GM10248 (cell line): ENCODE data around the gene CNTNAP2.

Experiments used
- CTCF ChIA-PET: fragments of 300-600 bp; sonication (Branson Sonifier 250); formaldehyde crosslinking; extraction: SDS; loops from one replicate; lab custom pipeline; 2021; ENCODE audit warnings: antibody characterized with exemption; lab: Yijun Ruan, JAX
- POLR2A ChIA-PET: fragments of 350-650 bp; sonication (Branson Sonifier 250); formaldehyde crosslinking; extraction: SDS; loops from one replicate; lab custom pipeline; 2020; ENCODE audit warnings: antibody characterized with exemption; lab: Yijun Ruan, JAX
- DNase-seq: peaks from one replicate; pipeline ENCODE4 v3.0.0; 2012; ENCODE audit errors: extremely low spot score
- TF ChIP-seq, protein P1 (sequence below): IDR thresholded peaks from 2 replicates; pipeline ENCODE4 v1.5.1; 2012; ENCODE audit warnings: mild to moderate bottlenecking, low read depth; ENCODE audit errors: extremely low read depth, missing control alignments, control extremely low read depth

Gene CNTNAP2

GRCh38 chr7:146423446-146423845 lies 306.8 kb downstream of the CNTNAP2 start:
- ChIA-PET CTCF (no interaction called here), POLR2A (no interaction called here)
- TF ChIP-seq, protein P1, sequence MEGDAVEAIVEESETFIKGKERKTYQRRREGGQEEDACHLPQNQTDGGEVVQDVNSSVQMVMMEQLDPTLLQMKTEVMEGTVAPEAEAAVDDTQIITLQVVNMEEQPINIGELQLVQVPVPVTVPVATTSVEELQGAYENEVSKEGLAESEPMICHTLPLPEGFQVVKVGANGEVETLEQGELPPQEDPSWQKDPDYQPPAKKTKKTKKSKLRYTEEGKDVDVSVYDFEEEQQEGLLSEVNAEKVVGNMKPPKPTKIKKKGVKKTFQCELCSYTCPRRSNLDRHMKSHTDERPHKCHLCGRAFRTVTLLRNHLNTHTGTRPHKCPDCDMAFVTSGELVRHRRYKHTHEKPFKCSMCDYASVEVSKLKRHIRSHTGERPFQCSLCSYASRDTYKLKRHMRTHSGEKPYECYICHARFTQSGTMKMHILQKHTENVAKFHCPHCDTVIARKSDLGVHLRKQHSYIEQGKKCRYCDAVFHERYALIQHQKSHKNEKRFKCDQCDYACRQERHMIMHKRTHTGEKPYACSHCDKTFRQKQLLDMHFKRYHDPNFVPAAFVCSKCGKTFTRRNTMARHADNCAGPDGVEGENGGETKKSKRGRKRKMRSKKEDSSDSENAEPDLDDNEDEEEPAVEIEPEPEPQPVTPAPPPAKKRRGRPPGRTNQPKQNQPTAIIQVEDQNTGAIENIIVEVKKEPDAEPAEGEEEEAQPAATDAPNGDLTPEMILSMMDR = no peak
- no peak for DNase-seq

DNA sequence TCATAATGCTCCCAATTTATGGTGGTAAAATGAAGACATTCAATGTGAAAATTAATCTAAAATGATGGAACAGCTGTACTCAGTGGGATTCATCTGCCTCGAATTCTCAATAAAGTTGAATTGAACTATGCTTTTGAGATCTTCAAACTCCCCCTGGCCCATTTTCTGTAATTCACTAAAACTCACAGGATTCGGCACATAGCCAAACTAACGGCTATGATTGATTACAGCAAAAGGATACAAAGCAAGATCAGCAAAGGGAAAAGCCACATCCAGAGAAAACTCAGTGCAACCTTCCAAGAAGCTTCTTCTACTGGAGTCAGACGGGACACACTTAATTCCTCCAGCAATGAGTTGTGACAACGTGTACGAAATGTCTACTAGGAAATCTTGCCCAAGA lies 307.5 kb downstream of the CNTNAP2 start:
- ChIA-PET CTCF (no interaction called here), POLR2A (no interaction called here)
- TF ChIP-seq, protein P1 = no peak
- DNase-seq = no peak

DNA sequence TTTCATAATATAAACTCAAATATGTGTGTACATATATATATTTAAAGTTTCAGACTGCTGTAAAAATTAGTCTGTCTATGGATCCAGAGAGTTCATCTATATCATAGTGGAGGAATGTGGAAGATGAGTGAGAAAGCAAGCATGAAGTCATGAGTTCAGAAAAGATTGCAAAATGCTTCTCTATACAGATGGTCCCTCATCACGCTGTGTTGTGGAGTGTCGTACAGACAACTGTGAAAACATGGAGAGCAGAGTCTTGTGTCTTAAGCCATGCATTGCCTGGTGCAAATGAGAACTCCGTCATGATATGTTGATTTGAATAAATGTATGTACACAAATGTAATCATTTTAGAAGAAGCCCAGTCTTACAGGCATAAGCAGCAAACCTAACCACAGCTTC lies 316.9 kb downstream of the CNTNAP2 start:
- TF ChIP-seq, protein P1 = no peak
- POLR2A ChIA-PET = no interaction called here
- no peak for DNase-seq
- CTCF ChIA-PET = no interaction called here

DNA sequence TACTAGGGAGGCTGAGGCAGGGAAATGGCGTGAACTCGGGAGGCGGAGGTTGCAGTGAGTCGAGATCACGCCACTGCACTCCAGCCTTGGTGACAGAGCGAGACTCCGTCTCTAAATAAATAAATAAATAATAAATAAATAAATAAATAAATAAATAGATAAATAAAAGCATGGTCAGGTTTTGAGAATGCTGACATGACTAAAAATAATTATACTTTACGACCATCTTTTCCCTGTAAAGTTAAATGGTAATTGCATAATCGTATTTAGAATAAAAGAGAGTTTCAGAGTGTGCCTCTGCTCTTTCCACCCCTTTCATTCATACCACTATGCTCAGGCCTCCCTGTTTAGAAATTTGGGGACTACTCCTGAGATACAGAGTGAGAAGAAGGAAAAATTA lies 326.5 kb downstream of the CNTNAP2 start:
- POLR2A ChIA-PET = no interaction called here

GRCh38 chr7:146449625-146450024 lies 333.0 kb downstream of the CNTNAP2 start:
- TF ChIP-seq, protein P1 = no peak
- no peak for DNase-seq
- CTCF ChIA-PET = no interaction called here
- POLR2A ChIA-PET = no interaction called here

More for the DNA sequence above, 326.5 kb downstream of the CNTNAP2 start:
- no peak for DNase-seq
- TF ChIP-seq, protein P1 = no peak
- CTCF ChIA-PET = no interaction called here

GRCh38 chr7:146455091-146455655 lies 338.6 kb downstream of the CNTNAP2 start:
- no peak for DNase-seq
- CTCF ChIA-PET = no interaction called here
- POLR2A ChIA-PET = no interaction called here
- TF ChIP-seq, protein P1 = no peak
